VCaP (cell line): Measurements from ENCODE around the gene SCT.

Experiments used
- H3K27ac ChIP-seq: fragments of 450-650 bp; 2 replicates; pipeline ENCODE4 v1.5.1; 2017
- TF ChIP-seq, protein P1 (sequence below): fragments of 450-650 bp; conservative IDR thresholded peaks from 2 replicates; pipeline ENCODE4 v1.5.1; 2017; ENCODE audit warnings: mild to moderate bottlenecking, moderate library complexity

SCT gene

DNA sequence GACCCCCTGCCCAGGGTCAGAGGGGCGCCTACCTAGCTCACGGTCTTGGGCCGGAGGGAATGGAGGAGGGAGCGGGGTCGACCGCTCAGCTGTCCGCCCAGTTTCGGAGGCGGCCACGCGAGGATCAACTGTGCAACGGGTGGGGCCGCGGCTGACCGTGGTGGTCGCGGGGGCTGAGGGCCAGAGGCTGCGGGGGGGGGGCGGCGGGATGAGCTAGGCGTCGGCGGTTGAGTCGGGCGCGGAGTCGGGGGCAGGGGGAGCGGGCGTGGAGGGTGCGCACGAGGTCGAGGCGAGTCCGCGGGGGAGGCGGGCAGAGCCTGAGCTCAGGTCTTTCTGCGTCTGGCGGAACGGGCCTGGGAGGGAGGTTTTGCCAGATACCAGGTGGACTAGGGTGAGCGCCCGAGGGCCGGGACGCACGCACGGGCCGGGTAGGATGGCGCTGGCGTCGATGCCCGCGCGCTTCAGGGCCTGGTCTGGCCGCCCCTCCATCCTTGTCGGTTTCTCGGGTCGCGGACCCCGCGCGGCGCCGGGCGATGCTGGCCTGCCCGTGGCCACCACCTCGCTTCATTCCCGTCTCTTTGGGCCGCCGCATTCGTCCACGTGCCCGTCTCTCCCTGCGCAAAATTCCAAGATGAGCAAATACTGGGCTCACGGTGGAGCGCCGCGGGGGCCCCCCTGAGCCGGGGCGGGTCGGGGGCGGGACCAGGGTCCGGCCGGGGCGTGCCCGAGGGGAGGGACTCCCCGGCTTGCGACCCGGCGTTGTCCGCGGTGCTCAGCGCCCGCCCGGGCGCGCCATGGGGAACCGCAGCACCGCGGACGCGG lies 9.7 kb upstream of the SCT start, which contains the start of gene DRD4:
Gene DRD4, plus strand, starts transcription at position 759 of the 822 bp plus-strand sequence. Its CDS starts 36 bp downstream, at position 795.
- H3K27ac ChIP-seq: no peak within 1 kb of the TSS; the same call in 1 of the 2 replicates
- TF ChIP-seq, protein P1, sequence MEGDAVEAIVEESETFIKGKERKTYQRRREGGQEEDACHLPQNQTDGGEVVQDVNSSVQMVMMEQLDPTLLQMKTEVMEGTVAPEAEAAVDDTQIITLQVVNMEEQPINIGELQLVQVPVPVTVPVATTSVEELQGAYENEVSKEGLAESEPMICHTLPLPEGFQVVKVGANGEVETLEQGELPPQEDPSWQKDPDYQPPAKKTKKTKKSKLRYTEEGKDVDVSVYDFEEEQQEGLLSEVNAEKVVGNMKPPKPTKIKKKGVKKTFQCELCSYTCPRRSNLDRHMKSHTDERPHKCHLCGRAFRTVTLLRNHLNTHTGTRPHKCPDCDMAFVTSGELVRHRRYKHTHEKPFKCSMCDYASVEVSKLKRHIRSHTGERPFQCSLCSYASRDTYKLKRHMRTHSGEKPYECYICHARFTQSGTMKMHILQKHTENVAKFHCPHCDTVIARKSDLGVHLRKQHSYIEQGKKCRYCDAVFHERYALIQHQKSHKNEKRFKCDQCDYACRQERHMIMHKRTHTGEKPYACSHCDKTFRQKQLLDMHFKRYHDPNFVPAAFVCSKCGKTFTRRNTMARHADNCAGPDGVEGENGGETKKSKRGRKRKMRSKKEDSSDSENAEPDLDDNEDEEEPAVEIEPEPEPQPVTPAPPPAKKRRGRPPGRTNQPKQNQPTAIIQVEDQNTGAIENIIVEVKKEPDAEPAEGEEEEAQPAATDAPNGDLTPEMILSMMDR: no peak

DNA sequence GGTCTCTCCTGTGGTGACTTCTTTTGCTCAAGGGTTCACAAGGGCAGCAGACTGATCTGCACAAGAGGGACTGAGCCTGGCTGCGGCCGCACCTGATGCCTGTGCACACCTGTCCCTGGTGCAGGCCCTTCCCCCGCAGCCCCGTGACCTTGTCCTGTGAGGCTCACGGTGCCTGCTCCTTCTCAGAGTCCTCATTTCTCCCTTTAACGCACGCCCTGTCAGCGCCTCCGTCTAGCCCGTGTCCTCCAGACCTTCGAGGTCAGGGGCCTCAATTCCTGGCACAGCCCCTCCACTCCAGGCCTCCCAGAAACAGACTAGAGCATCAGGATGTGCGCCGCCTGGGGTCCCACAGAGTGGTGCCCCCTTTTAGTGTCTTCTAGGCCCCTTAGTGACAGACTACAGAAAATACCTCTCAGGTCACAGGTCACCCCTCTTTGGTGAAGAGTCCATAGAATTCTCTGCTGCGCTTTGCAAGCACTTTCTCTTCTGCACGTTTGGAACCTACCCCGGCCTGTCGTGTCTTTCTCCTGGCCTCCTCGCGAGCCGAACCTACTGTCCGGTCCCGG lies 9.0 kb upstream of the SCT start:
- TF ChIP-seq, protein P1: no peak
- no peak overlapping the region for H3K27ac ChIP-seq

DNA sequence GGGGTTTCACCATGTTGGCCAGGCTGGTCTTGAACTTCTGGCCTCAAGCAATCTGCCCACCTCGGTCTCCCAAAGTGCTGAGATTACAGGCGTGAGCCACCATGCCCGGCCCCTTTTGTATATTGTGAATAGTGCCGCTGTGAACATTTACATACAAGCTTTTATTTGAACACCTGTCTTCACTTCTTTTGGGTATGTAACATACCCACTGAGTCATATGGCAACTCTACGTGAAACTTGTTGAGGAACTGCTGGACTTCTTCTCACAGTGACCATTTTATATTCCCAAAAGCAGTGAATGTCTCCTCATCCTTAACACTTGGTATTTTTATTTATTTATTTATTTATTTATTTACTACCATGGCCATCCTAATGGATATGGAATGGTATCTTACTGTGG lies 3.9 kb upstream of the SCT start:
- TF ChIP-seq, protein P1: no peak
- no peak overlapping the region for H3K27ac ChIP-seq

DNA sequence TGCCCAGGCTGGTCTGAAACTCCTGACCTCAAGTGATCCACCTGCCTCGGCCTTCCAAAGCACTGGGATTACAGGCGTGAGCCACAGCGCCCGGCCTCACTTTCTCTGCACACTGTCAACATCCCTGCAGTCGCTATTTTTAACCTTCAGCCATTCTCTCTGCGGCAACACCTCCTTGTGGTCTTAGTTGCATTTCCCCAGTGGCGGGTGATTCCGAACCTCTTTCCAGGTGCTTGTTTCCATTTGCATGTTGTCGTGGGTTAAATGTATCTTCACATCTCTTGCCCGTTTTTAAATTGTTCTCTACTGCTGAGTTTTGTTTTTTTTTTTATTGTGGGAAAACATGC lies 2.2 kb upstream of the SCT start:
- no peak overlapping the region for H3K27ac ChIP-seq
- TF ChIP-seq, protein P1: no peak

DNA sequence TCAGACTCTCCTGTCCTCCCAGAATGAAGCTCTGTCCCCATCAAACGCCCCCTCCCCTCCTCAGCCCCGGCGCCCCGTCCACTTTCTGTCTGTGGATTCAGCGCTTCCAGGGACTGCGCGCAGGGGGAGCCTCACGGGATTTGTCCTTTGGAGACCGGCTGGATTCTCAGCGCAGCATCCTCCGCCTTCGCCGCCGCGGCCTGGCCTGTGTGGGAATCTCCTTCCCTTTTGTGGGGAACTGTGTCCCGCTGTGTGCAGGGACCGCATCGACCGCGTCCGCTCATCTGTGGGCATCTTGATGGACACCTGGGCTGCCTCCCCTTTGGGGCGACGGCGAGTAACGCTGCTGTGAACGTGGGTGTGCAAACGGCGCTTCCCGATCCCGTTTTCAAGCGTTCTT lies 1.1 kb upstream of the SCT start:
- TF ChIP-seq, protein P1: no peak
- no peak overlapping the region for H3K27ac ChIP-seq

DNA sequence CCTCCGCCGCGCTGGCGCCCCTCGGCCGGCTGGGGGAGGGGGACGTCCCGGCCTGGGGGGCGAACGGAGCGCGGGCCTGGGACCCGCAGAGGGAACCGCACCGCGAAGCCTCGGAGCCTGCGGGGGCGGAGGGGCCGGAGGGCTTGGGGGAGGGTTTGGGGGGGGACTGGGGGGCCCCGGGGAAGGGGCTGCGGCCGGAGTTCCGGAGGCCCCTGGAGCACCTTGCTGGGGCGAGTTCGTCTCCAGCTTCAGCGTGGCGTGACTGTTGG lies 261 bp upstream of the SCT start:
- no peak overlapping the region for H3K27ac ChIP-seq
- TF ChIP-seq, protein P1: no peak

DNA sequence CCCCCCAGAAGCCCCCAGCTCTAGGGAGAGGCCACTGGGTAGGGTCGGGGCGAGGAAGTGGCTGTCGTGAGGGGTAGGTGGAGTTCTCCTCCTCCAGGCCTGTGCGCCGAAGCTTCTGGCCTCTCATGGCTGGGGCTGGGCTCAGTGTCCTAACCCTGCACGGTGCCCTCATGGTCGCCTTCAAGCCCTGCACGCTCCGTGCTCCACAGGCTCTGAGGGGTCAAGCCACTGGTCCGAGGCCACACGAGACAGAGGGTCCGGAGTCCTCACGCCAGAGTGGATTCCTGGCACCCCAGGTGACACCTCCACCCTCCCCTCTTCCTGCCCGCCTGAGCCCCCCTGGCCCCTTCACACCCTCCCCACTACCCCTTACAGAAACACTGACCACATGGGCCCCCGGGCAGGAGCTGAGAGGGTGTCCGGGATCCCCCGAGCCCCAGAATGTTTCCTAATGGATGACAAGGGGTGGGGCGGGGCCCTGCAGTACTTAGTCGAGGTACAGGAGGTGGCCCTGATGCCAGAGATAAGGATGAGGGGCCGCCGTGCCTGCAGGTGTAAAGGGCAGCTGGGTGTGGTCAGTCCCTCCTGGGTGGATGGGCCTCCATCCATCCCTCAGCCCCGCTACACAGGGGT lies 1.2 kb downstream of the SCT start:
- H3K27ac ChIP-seq: no peak overlapping the region
- TF ChIP-seq, protein P1: no peak
